Measurements from ENCODE around the gene CES2.
A peak's percentile ranks its signal among the peaks of the same experiment; 100 is the strongest.
"Not testable (repeated sequence)": the region's sequence is repeated elsewhere in the genome, so short reads cannot be mapped to it uniquely, and the experiment has no call there.

The CES2 gene

GRCh38 chr16:66958857-66959703 lies 23.8 kb downstream of the CES2 start:
- DNase-seq, result no peak

GRCh38 chr16:66959704-66960161 lies 24.4 kb downstream of the CES2 start:
- no peak for DNase-seq

- DNase-seq, result no peak
Observed at GRCh38 chr16:66960270-66960669, 25.0 kb downstream of the CES2 start.

GRCh38 chr16:66961065-66961744 lies 25.9 kb downstream of the CES2 start, which contains the start of gene CES3:
TSS of gene CES3 (plus strand) at chr16:66961266. CDS start at chr16:66961308, 42 bp downstream.
- DNase-seq, result peak; percentile 75

GRCh38 chr16:66961914-66962313 lies 26.6 kb downstream of the CES2 start:
- no peak for DNase-seq

- no peak for DNase-seq
Observed at GRCh38 chr16:66964049-66964448, 28.7 kb downstream of the CES2 start.

GRCh38 chr16:66968847-66969246 lies 33.5 kb downstream of the CES2 start:
- no peak for DNase-seq

GRCh38 chr16:66970775-66971720 lies 35.7 kb downstream of the CES2 start:
- DNase-seq, result no peak

- DNase-seq, result no peak
Observed at GRCh38 chr16:66972983-66973382, 37.7 kb downstream of the CES2 start.

GRCh38 chr16:66973716-66974115 lies 38.4 kb downstream of the CES2 start:
- no peak for DNase-seq

- not testable (repeated sequence) for DNase-seq
Observed at GRCh38 chr16:66974156-66974931, 39.0 kb downstream of the CES2 start.

GRCh38 chr16:66974932-66975246 lies 39.6 kb downstream of the CES2 start:
- not testable (repeated sequence) for DNase-seq

- no peak for DNase-seq
Observed at GRCh38 chr16:66975302-66975893, 40.1 kb downstream of the CES2 start.

GRCh38 chr16:66976746-66977145 lies 41.4 kb downstream of the CES2 start:
- DNase-seq, result no peak

GRCh38 chr16:66977341-66978113 lies 42.2 kb downstream of the CES2 start:
- no peak for DNase-seq

GRCh38 chr16:66979011-66979717 lies 43.8 kb downstream of the CES2 start:
- DNase-seq, result no peak

GRCh38 chr16:66983033-66983432 lies 47.7 kb downstream of the CES2 start:
- DNase-seq, result no peak

- DNase-seq, result no peak
Observed at GRCh38 chr16:66984892-66985311, 49.6 kb downstream of the CES2 start.

- no peak for DNase-seq
Observed at GRCh38 chr16:66986559-66986958, 51.2 kb downstream of the CES2 start.

- no peak for DNase-seq
Observed at GRCh38 chr16:66988197-66988788, 53.0 kb downstream of the CES2 start, which contains the start of gene CES4A. TSS of gene CES4A (plus strand) at chr16:66988589. CDS start at chr16:66988773, 184 bp downstream.

Measured in GF-D8 (cell line).